SK-N-SH treated with all-trans-retinoic acid at 6 μM for 48 hours (cell line): Measurements from ENCODE around the gene MYL4.

Experiments
- PATZ1 ChIP-seq: fragments of 250-450 bp; sonication (Bioruptor Pico); IDR thresholded peaks from 2 replicates; pipeline ENCODE4 v1.8.0; 2020; ENCODE audit warnings: mild to moderate bottlenecking, moderate library complexity, borderline replicate concordance
- ZFP30 ChIP-seq: fragments of 450-650 bp; formaldehyde crosslinking; IDR thresholded peaks from 2 replicates; pipeline ENCODE4 v1.5.0; 2022; ENCODE audit warnings: mild to moderate bottlenecking, moderate library complexity
- ZNF70 ChIP-seq: fragments of 450-650 bp; formaldehyde crosslinking; IDR thresholded peaks from 2 replicates; pipeline ENCODE4 v1.5.0; 2020; ENCODE audit warnings: mild to moderate bottlenecking, moderate library complexity

GRCh38 chr17:47273245-47273644 lies 64.1 kb downstream of the MYL4 start:
- TF ChIP-seq ZNF70 (CRISPR knock-in tag) (no peak), PATZ1 (CRISPR knock-in tag) (no peak), ZFP30 (CRISPR knock-in tag) (no peak)
